HFF-Myc (cell line): ENCODE measurements around the gene MAST2.
"Not testable (repeated sequence)": the region's sequence is repeated elsewhere in the genome, so short reads cannot be mapped to it uniquely, and the experiment has no call there.

Experiments used
- DNase-seq: peaks from one replicate; pipeline ENCODE4 v3.0.0-alpha.2; 2011; ENCODE audit warnings: low read depth; ENCODE audit errors: extremely low read depth
- H3K4me3 ChIP-seq: replicated peaks from 2 replicates; pipeline ENCODE4 v1.5.1; 2011; ENCODE audit warnings: low read depth, mild to moderate bottlenecking, control low read depth, low read length
- CTCF ChIP-seq: IDR thresholded peaks from 2 replicates; pipeline ENCODE4 v1.5.1; 2012; ENCODE audit warnings: mild to moderate bottlenecking, low read depth, low read length, control low read depth; ENCODE audit errors: missing control alignments

MAST2 gene

GRCh38 chr1:45842786-45843185 is 39.4 kb downstream of the MAST2 start:
- no peak for TF ChIP-seq CTCF
- no peak for DNase-seq
- H3K4me3 ChIP-seq = no peak overlapping the region

GRCh38 chr1:45843474-45843905 is 40.1 kb downstream of the MAST2 start:
- no peak overlapping the region for H3K4me3 ChIP-seq
- DNase-seq = no peak
- no peak for TF ChIP-seq CTCF

- H3K4me3 ChIP-seq, DNase-seq: not testable (repeated sequence)
These were observed 40.6 kb downstream of the MAST2 start for GRCh38 chr1:45844000-45844399.

GRCh38 chr1:45846931-45847330 is 43.5 kb downstream of the MAST2 start:
- no peak for TF ChIP-seq CTCF
- no peak for DNase-seq

GRCh38 chr1:45848097-45848496 is 44.7 kb downstream of the MAST2 start:
- H3K4me3 ChIP-seq = no peak overlapping the region
- no peak for TF ChIP-seq CTCF
- no peak for DNase-seq

More at GRCh38 chr1:45846931-45847330, 43.5 kb downstream of the MAST2 start:
- H3K4me3 ChIP-seq = no peak overlapping the region

- no peak overlapping the region for H3K4me3 ChIP-seq
- no peak for DNase-seq
- TF ChIP-seq CTCF = no peak
These were observed 45.3 kb downstream of the MAST2 start for GRCh38 chr1:45848714-45849113.

GRCh38 chr1:45850017-45850416 is 46.6 kb downstream of the MAST2 start:
- H3K4me3 ChIP-seq = no peak overlapping the region
- DNase-seq = no peak
- TF ChIP-seq CTCF = no peak
